CD4-positive, alpha-beta memory T cell (primary cell): ENCODE data around the gene HIVEP1. TPM values are rescaled to one million over a fixed set of nuclear protein-coding genes. Genes with fewer than 3 reads are reported as not detected.
A peak's percentile ranks its signal among the peaks of the same experiment; 100 is the strongest.

ENCODE experiments used
- CTCF ChIA-PET: fragments of 350-600 bp; sonication (Branson Sonifier 250); formaldehyde crosslinking; loops from one replicate; lab custom pipeline; 2021; ENCODE audit warnings: inconsistent platforms; ENCODE audit not compliant: partially characterized antibody; lab: Charles Lee
- POLR2A ChIA-PET: fragments of 350-600 bp; sonication (Branson Sonifier 250); formaldehyde crosslinking; loops from one replicate; lab custom pipeline; 2021; ENCODE audit not compliant: partially characterized antibody; lab: Charles Lee
- DNase-seq, 5 donors: peaks; one replicate each; pipeline versions ENCODE4 v3.0.0 to v3.0.0-alpha.2; 2020 to 2022; ENCODE audit warnings: mixed read lengths in 1 of 5
- H3K27ac ChIP-seq: one replicate; pipeline ENCODE4 v1.7.0; 2013; ENCODE audit warnings: low read depth, low read length
- H3K27me3 ChIP-seq: 2 replicates; pipeline ENCODE4 v1.7.0; 2013; ENCODE audit warnings: mild to moderate bottlenecking, low read length, moderate library complexity; ENCODE audit not compliant: insufficient read depth
- H3K36me3 ChIP-seq: 2 replicates; pipeline ENCODE4 v1.7.0; 2013; ENCODE audit warnings: mild to moderate bottlenecking, low read length, moderate library complexity; ENCODE audit not compliant: insufficient read depth
- H3K4me1 ChIP-seq: 2 replicates; pipeline ENCODE4 v1.7.0; 2013; ENCODE audit warnings: mild to moderate bottlenecking, low read length, moderate library complexity; ENCODE audit not compliant: insufficient read depth
- H3K4me3 ChIP-seq, 2 donors: one replicate each; pipeline ENCODE4 v1.7.0; 2013; ENCODE audit warnings: low read length in 2 of 2, mild to moderate bottlenecking in 1 of 2
- H3K9me3 ChIP-seq, 2 donors: one replicate each; pipeline ENCODE4 v1.7.0; 2013; ENCODE audit warnings: low read length in 2 of 2, control low read depth in 1 of 2; ENCODE audit not compliant: control insufficient read depth in 1 of 2
- H3K27ac Mint-ChIP-seq, 7 donors: one replicate each; pipeline ENCODE4 v1.8.0; 2020 to 2021; ENCODE audit warnings: mixed read lengths in 7 of 7, mild to moderate bottlenecking in 6 of 7, inconsistent platforms in 3 of 7, moderate library complexity in 3 of 7
- H3K27me3 Mint-ChIP-seq, 2 donors: one replicate each; pipeline ENCODE4 v1.8.0; 2020 to 2021; ENCODE audit warnings: mixed read lengths in 2 of 2
- H3K36me3 Mint-ChIP-seq, 2 donors: one replicate each; pipeline ENCODE4 v1.8.0; 2020 to 2021; ENCODE audit warnings: mixed read lengths in 2 of 2, inconsistent platforms in 1 of 2, mild to moderate bottlenecking in 1 of 2
- H3K4me1 Mint-ChIP-seq, 4 donors: one replicate each; pipeline ENCODE4 v1.8.0; 2020 to 2021; ENCODE audit warnings: mixed read lengths in 4 of 4, mild to moderate bottlenecking in 1 of 4
- H3K4me3 Mint-ChIP-seq, 8 donors: one replicate each; pipeline ENCODE4 v1.8.0; 2020 to 2021; ENCODE audit warnings: mixed read lengths in 8 of 8, mild to moderate bottlenecking in 7 of 8, moderate library complexity in 6 of 8, inconsistent platforms in 3 of 8
- H3K9me3 Mint-ChIP-seq, 8 donors: one replicate each; pipeline ENCODE4 v1.8.0; 2020 to 2021; ENCODE audit warnings: mixed read lengths in 8 of 8, mild to moderate bottlenecking in 5 of 8, inconsistent platforms in 3 of 8, moderate library complexity in 1 of 8
- intact Hi-C: fragments of 100-400 bp; cut with micrococcal nuclease; formaldehyde crosslinking; loops from one replicate; pipeline ENCODE4 v1.15.1; 2023
- polyA plus RNA-seq, 2 donors: library from polyadenylated mRNA; unstranded; fragments of 300-500 nt; fragmentation: Illumina TruSeq; gene quantifications; one replicate each; pipeline ENCODE4 v1.2.3, GENCODE V29; 2021
- total RNA-seq, 2 experiments: library from RNA; stranded (reverse); gene quantifications; one replicate each; pipeline ENCODE4 v1.2.3, GENCODE V29; 2021

HIVEP1 gene
- total and polyA plus RNA-seq, 4 experiments from 2014 or later = 0.47 to 17.6 (median 11.9) TPM

GRCh38 chr6:12058172-12058961, 46.3 kb downstream of the HIVEP1 start:
- CTCF ChIA-PET = interaction anchor here (1.1 kb wide), 1 partner anchor 17 kb away, joined by 3 read pairs; no protein-coding TSS in a partner anchor
- no peaks in the 10 kb centered on the region for H3K27me3 Mint-ChIP-seq

GRCh38 chr6:12060780-12061609, 48.9 kb downstream of the HIVEP1 start:
- H3K4me1 Mint-ChIP-seq = peaks cover 39 to 65% (median 44%) of the 10 kb centered on the region in 4 donors
- Histone ChIP-seq H3K27ac (peak overlapping the region; percentile 19), H3K4me1 (peaks cover 43% of the 10 kb centered on the region), H3K27me3 (no peaks in the 10 kb centered on the region), H3K4me3 (peak overlapping the region in 1 of 2 donors; percentile 40), H3K36me3 (no peaks in the 10 kb centered on the region), H3K9me3 (no peaks in the 10 kb centered on the region)
- peak; percentile 81 to 97 (median 87) for DNase-seq
- intact Hi-C loops = loop anchor here (2.0 to 5.0 kb wide), 2 partner anchors 50 to 349 kb away; no protein-coding TSS in a partner anchor
- H3K4me3 Mint-ChIP-seq = peak overlapping the region; percentile 77 to 92 (median 88)
- ChIA-PET CTCF (interaction anchor here (1.5 kb wide), 1 partner anchor 13 kb away, joined by 3 read pairs; no protein-coding TSS in a partner anchor), POLR2A (interaction anchor here (0.6 to 1.2 kb wide), 4 partner anchors 15 to 352 kb away, joined by 3 to 5 read pairs (median 4); partner anchors contain the start of gene HIVEP1)
- H3K27ac Mint-ChIP-seq = peak overlapping the region; percentile 77 to 96 (median 91)
- peaks cover 5 to 8% of the 10 kb centered on the region in 2 donors for H3K36me3 Mint-ChIP-seq
- H3K27me3 Mint-ChIP-seq = no peaks in the 10 kb centered on the region
- H3K9me3 Mint-ChIP-seq = peaks cover 0 to 2% (median 0%) of the 10 kb centered on the region in 8 donors

More at GRCh38 chr6:12058172-12058961, 46.3 kb downstream of the HIVEP1 start:
- peaks cover 0 to 2% (median 0%) of the 10 kb centered on the region in 8 donors for H3K9me3 Mint-ChIP-seq
- no peak for DNase-seq
- H3K4me3 Mint-ChIP-seq = peak overlapping the region in 1 of 8 donors; percentile 39
- peaks cover 24 to 54% (median 25%) of the 10 kb centered on the region in 4 donors for H3K4me1 Mint-ChIP-seq
- peaks cover 5 to 6% of the 10 kb centered on the region in 2 donors for H3K36me3 Mint-ChIP-seq
- Histone ChIP-seq H3K36me3 (no peaks in the 10 kb centered on the region), H3K4me3 (no peak overlapping the region), H3K4me1 (peaks cover 19% of the 10 kb centered on the region), H3K27ac (no peak overlapping the region), H3K27me3 (no peaks in the 10 kb centered on the region), H3K9me3 (no peaks in the 10 kb centered on the region)
- peak overlapping the region in 6 of 7 donors; percentile 12 to 86 (median 63) for H3K27ac Mint-ChIP-seq
- POLR2A ChIA-PET = interaction anchor here (0.9 kb wide), 1 partner anchor 48 kb away, joined by 7 read pairs; no protein-coding TSS in a partner anchor
- intact Hi-C loops = no loop called here

GRCh38 chr6:12062605-12063004, 50.5 kb downstream of the HIVEP1 start:
- intact Hi-C loops = loop anchor here (5.0 kb wide), 1 partner anchor 350 kb away; no protein-coding TSS in a partner anchor
- Mint-ChIP-seq H3K4me3 (no peak overlapping the region), H3K9me3 (peaks cover 0 to 2% (median 0%) of the 10 kb centered on the region in 8 donors), H3K4me1 (peaks cover 41 to 69% (median 49%) of the 10 kb centered on the region in 4 donors), H3K27ac (peak overlapping the region in 3 of 7 donors; percentile 11 to 54 (median 51)), H3K36me3 (peaks cover 5 to 8% of the 10 kb centered on the region in 2 donors), H3K27me3 (no peaks in the 10 kb centered on the region)
- Histone ChIP-seq H3K4me1 (peaks cover 47% of the 10 kb centered on the region), H3K36me3 (no peaks in the 10 kb centered on the region), H3K27me3 (no peaks in the 10 kb centered on the region), H3K9me3 (no peaks in the 10 kb centered on the region), H3K4me3 (no peak overlapping the region), H3K27ac (no peak overlapping the region)
- no peak for DNase-seq
- CTCF ChIA-PET = interaction anchor here (0.7 kb wide), 1 partner anchor 13 kb away, joined by 3 read pairs; no protein-coding TSS in a partner anchor
- POLR2A ChIA-PET = interaction anchor here (1.7 kb wide), 1 partner anchor 11 kb away, joined by 3 read pairs; no protein-coding TSS in a partner anchor

- H3K27ac Mint-ChIP-seq = peak overlapping the region in 2 of 7 donors; percentile 36 to 54
- intact Hi-C loops = loop anchor here (5.0 kb wide), 1 partner anchor 352 kb away; no protein-coding TSS in a partner anchor
- H3K4me3 Mint-ChIP-seq = no peak overlapping the region
- Histone ChIP-seq H3K9me3 (no peaks in the 10 kb centered on the region), H3K4me1 (peaks cover 42% of the 10 kb centered on the region), H3K4me3 (no peak overlapping the region), H3K27me3 (no peaks in the 10 kb centered on the region), H3K36me3 (no peaks in the 10 kb centered on the region), H3K27ac (no peak overlapping the region)
- H3K4me1 Mint-ChIP-seq = peaks cover 34 to 60% (median 43%) of the 10 kb centered on the region in 4 donors
- H3K36me3 Mint-ChIP-seq = peaks cover 4 to 8% of the 10 kb centered on the region in 2 donors
- POLR2A ChIA-PET = interaction anchor here (1.7 kb wide), 1 partner anchor 12 kb away, joined by 3 read pairs; no protein-coding TSS in a partner anchor
- CTCF ChIA-PET = no interaction called here
- H3K27me3 Mint-ChIP-seq = no peaks in the 10 kb centered on the region
- DNase-seq = no peak
- H3K9me3 Mint-ChIP-seq = peaks cover 0 to 2% (median 0%) of the 10 kb centered on the region in 8 donors
Observed at GRCh38 chr6:12064131-12064530, 52.0 kb downstream of the HIVEP1 start.

DNA sequence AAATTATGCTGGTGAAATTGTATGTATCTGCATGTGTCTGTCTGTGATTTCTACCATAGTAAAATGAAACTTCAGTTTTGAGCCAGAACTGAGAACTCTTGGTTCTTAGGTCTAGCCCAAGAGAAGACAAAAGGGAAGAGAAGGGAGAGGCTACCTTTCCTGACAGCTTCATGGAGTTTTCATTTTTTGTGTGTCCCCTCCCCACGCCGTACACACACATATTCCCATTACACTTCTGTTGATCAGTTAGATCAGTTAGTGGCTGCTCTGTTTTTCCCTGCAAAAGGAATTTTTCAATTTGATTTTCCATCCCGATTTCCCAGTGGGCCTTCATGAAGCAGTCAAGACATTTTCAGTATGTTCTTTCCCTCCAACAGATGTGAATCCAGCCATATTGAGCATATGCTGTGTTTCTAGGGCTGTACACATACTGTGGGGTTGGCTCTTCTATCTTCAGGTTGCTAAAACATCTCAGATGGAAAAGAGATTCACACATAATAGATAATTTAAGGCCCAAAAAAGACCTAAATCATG, 52.5 kb downstream of the HIVEP1 start:
- Mint-ChIP-seq H3K27me3 (no peaks in the 10 kb centered on the region), H3K9me3 (peaks cover 0 to 2% (median 0%) of the 10 kb centered on the region in 8 donors), H3K4me3 (no peak overlapping the region), H3K27ac (peak overlapping the region in 4 of 7 donors; percentile 19 to 71 (median 31)), H3K4me1 (peaks cover 32 to 58% (median 40%) of the 10 kb centered on the region in 4 donors), H3K36me3 (peaks cover 1 to 6% of the 10 kb centered on the region in 2 donors)
- Histone ChIP-seq H3K27ac (no peak overlapping the region), H3K4me3 (no peak overlapping the region), H3K9me3 (no peaks in the 10 kb centered on the region), H3K27me3 (no peaks in the 10 kb centered on the region), H3K4me1 (peaks cover 42% of the 10 kb centered on the region), H3K36me3 (no peaks in the 10 kb centered on the region)
- no peak for DNase-seq
- ChIA-PET CTCF (interaction anchor here (1.4 to 2.1 kb wide), 2 partner anchors 16 to 489 kb away, joined by 3 to 6 read pairs; no protein-coding TSS in a partner anchor), POLR2A (no interaction called here)
- intact Hi-C loops = loop anchor here (5.0 kb wide), 1 partner anchor 352 kb away; no protein-coding TSS in a partner anchor
